Upper lobe of right lung (tissue), 1 donor: ENCODE results near the gene GIMAP2. TPM values are rescaled to one million over a fixed set of nuclear protein-coding genes. Genes with fewer than 3 reads are reported as not detected.

Source experiments
- ATAC-seq: fragments of 200-7000 bp; cut with Tn5 transposase; one replicate; pipeline ENCODE4 v1.9.1; 2020; ENCODE audit warnings: mild to moderate bottlenecking, moderate library complexity
- DNase-seq: peaks from one replicate; pipeline ENCODE4 v3.0.0-alpha.2; 2020
- H3K27ac ChIP-seq: fragments of 200-600 bp; one replicate; pipeline ENCODE4 v1.8.0; 2022
- H3K27me3 ChIP-seq: fragments of 200-600 bp; one replicate; pipeline ENCODE4 v1.8.0; 2022; ENCODE audit warnings: mild to moderate bottlenecking
- H3K36me3 ChIP-seq: fragments of 200-600 bp; one replicate; pipeline ENCODE4 v1.8.0; 2022
- H3K4me1 ChIP-seq: fragments of 200-600 bp; one replicate; pipeline ENCODE4 v1.8.0; 2022
- H3K4me3 ChIP-seq: fragments of 200-600 bp; one replicate; pipeline ENCODE4 v1.8.0; 2022; ENCODE audit warnings: mild to moderate bottlenecking
- H3K9me3 ChIP-seq: fragments of 200-600 bp; one replicate; pipeline ENCODE4 v1.8.0; 2022
- intact Hi-C: fragments of 100-400 bp; cut with DNase I; formaldehyde crosslinking; loops from one replicate; pipeline ENCODE4 v1.11.0; 2022
- total RNA-seq: library from RNA; stranded (reverse); fragmentation: NEBNext Ultra II Directional; extraction: Animal tissue kit (Norgen Biotek cat#: 25700); gene quantifications from one replicate; pipeline ENCODE4 v1.2.1, GENCODE V29; 2021
- TF ChIP-seq, protein P1 (sequence below): fragments of 200-600 bp; IDR thresholded peaks from one replicate; pipeline ENCODE4 v1.8.0; 2022; ENCODE audit warnings: antibody characterized with exemption
- donor health status: DM: no; HTN: yes; CAD: no; lungs with severe emphysema.

Gene GIMAP2
- total RNA-seq, 1 donor from 2014 or later = 33.0 TPM

DNA sequence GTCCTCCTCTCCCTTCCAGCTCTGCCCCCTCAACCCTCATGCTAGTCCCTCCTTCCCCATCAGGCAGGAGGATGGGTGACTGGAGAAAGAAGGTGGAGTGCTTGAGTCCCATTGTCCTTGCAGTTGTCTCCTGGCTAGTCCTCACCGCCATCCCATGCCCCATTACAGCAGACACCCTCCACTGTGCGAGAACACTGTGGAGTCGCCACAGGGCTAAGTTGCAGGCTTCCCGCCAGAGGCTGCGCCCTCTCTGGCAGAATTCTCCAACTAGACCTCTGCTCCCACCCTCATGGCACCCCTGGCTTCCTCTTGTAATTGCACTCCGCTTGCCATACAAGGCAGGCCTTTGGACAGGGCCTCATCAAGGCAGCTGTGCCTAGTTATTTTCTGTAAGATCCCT is 3.1 kb downstream of the GIMAP2 start:
- TF ChIP-seq, protein P1, sequence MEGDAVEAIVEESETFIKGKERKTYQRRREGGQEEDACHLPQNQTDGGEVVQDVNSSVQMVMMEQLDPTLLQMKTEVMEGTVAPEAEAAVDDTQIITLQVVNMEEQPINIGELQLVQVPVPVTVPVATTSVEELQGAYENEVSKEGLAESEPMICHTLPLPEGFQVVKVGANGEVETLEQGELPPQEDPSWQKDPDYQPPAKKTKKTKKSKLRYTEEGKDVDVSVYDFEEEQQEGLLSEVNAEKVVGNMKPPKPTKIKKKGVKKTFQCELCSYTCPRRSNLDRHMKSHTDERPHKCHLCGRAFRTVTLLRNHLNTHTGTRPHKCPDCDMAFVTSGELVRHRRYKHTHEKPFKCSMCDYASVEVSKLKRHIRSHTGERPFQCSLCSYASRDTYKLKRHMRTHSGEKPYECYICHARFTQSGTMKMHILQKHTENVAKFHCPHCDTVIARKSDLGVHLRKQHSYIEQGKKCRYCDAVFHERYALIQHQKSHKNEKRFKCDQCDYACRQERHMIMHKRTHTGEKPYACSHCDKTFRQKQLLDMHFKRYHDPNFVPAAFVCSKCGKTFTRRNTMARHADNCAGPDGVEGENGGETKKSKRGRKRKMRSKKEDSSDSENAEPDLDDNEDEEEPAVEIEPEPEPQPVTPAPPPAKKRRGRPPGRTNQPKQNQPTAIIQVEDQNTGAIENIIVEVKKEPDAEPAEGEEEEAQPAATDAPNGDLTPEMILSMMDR = no peak
- no peak for DNase-seq
- Histone ChIP-seq H3K36me3 (peaks cover 30% of the 10 kb centered on the region), H3K27me3 (no peaks in the 10 kb centered on the region), H3K9me3 (no peaks in the 10 kb centered on the region), H3K4me1 (peaks cover 17% of the 10 kb centered on the region), H3K4me3 (peak overlapping the region; percentile 21), H3K27ac (no peak overlapping the region)
- intact Hi-C loops = no loop called here
- ATAC-seq = no peak

- DNase-seq (no peak), ATAC-seq (no peak)
- TF ChIP-seq, protein P1 = no peak
- Histone ChIP-seq H3K27ac (no peak overlapping the region), H3K27me3 (no peaks in the 10 kb centered on the region), H3K9me3 (peaks cover 10% of the 10 kb centered on the region), H3K4me3 (no peak overlapping the region), H3K36me3 (peaks cover 16% of the 10 kb centered on the region), H3K4me1 (no peaks in the 10 kb centered on the region)
- intact Hi-C loops = no loop called here
Observed at GRCh38 chr7:150695654-150696053, 10.1 kb downstream of the GIMAP2 start.

DNA sequence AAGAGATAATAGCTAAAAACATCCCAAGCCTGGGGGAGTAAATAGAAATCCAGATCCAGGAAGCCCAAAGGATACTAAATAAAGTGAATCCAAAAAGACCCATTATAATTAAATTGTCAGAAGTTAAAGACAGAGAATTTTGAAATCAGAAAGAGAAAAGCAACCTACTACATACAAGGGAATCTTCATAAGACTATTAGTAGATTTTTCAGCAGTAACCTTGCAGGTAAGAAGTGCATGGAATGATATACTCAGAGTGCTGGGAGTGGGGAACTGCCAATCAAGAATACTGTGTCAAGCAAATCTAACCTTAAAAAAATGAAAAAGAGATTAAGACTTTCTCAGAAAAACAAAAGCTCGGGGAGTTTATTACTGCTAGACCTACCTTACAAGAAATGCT is 17.7 kb downstream of the GIMAP2 start:
- TF ChIP-seq, protein P1 = no peak
- no peaks in the 10 kb centered on the region for H3K4me1 ChIP-seq
- no peaks in the 10 kb centered on the region for H3K36me3 ChIP-seq
- peaks cover 41% of the 10 kb centered on the region for H3K9me3 ChIP-seq
- H3K27me3 ChIP-seq = no peaks in the 10 kb centered on the region
- intact Hi-C loops = no loop called here
- DNase-seq = no peak
- ATAC-seq = no peak
- H3K4me3 ChIP-seq = no peak overlapping the region
- no peak overlapping the region for H3K27ac ChIP-seq

- peak overlapping the region; percentile 83 for H3K27ac ChIP-seq
- H3K4me1 ChIP-seq = peaks cover 9% of the 10 kb centered on the region
- H3K4me3 ChIP-seq = peak overlapping the region; percentile 55
- DNase-seq (no peak), ATAC-seq (no peak)
- no peaks in the 10 kb centered on the region for H3K9me3 ChIP-seq
- peaks cover 6% of the 10 kb centered on the region for H3K36me3 ChIP-seq
- intact Hi-C loops = no loop called here
- no peaks in the 10 kb centered on the region for H3K27me3 ChIP-seq
- TF ChIP-seq, protein P1 = no peak
Observed at GRCh38 chr7:150715293-150715692, 29.8 kb downstream of the GIMAP2 start.

- no peaks in the 10 kb centered on the region for H3K9me3 ChIP-seq
- peaks cover 11% of the 10 kb centered on the region for H3K36me3 ChIP-seq
- TF ChIP-seq, protein P1 = no peak
- no peak for ATAC-seq
- peak overlapping the region; percentile 83 for H3K27ac ChIP-seq
- no peak for DNase-seq
- peak overlapping the region; percentile 55 for H3K4me3 ChIP-seq
- no peaks in the 10 kb centered on the region for H3K27me3 ChIP-seq
- peaks cover 9% of the 10 kb centered on the region for H3K4me1 ChIP-seq
- intact Hi-C loops = no loop called here
Observed at GRCh38 chr7:150715738-150716137, 30.2 kb downstream of the GIMAP2 start.

GRCh38 chr7:150716368-150716767 is 30.9 kb downstream of the GIMAP2 start, which contains the start of gene GIMAP1:
Gene GIMAP1 (plus strand): TSS chr7:150716613. CDS start chr7:150719048, 2,435 bp downstream.
- no peak for DNase-seq
- H3K4me1 ChIP-seq = peaks cover 9% of the 10 kb centered on the region
- H3K4me3 ChIP-seq = peak within 1 kb of the TSS; percentile 55
- H3K9me3 ChIP-seq = no peaks in the 10 kb centered on the region
- ATAC-seq = peak; percentile 90
- TF ChIP-seq, protein P1 = no peak
- H3K36me3 ChIP-seq = peaks cover 13% of the 10 kb centered on the region
- peak within 1 kb of the TSS; percentile 83 for H3K27ac ChIP-seq
- no peaks in the 10 kb centered on the region for H3K27me3 ChIP-seq
- intact Hi-C loops = no loop called here
